NCI-H82 (cell line): ENCODE data around the gene WIPF2.

ENCODE experiments used
- DNase-seq: peaks from one replicate; lab custom pipeline; 2025; lab: John Stamatoyannopoulos, UW

The WIPF2 gene

DNA sequence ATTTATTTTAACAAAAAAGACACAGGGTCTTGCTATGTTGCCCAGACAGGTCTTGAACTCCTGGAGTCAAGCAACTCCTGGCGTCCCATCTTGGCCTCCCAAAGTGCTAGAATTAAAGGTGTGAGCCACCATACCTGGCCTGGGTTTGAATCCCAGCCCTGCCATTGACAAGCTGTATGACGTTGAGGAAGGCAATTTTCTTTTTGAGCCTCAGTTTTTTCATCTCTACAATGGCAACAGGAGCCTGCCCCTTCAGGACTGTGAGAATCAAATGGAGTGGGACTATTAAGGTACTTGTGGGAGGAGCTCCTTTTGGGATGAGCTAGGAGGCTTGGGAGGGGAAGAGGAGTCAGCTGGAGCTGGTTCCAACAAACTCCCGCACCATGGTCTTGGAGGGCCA lies 96.1 kb downstream of the WIPF2 start:
- DNase-seq, result no peak

DNA sequence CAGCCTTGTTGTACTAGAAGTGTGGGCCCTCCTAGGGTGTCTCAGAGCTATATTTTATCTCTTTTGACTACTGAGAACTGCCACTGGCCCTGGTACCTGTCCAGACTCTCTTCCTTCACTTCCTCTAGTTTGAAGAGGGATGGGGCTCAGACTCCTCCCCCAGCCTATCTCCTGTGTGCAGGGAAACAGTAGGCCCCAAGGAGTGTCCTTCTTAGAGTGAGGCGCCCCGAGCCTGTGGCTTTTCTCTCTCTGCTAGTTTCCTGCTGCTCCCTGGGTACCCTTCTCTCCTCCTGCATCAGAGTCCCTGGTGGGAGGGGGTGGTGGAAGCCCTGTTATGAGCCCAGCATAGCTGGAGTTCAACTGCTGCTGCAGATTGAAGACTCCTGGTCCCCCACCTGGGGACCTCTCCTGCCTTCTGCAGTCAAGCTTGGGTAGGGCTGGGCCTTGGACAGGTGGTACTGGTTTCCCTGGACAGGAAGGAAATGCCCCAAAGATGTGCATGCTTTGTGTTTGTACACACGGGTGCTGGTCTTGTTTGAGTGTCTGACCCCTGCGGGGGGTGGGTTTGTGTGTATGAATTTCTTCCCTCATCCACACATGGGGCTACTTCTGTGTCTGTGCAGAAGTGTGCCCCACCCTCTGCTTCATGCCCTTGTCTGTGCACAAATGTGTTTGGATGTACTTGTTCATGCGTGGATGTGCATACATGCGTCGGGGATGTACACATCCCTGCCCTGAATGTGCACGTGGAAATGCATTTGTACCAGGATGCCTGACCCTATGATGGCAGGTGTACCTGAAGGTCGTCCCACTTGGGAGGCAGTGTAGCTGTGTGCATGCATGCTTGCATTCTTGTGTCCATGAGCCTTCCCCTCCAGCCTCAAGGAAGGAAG lies 96.8 kb downstream of the WIPF2 start:
- DNase-seq, result no peak

GRCh38 chr17:40316571-40317344 lies 97.7 kb downstream of the WIPF2 start:
- no peak for DNase-seq

DNA sequence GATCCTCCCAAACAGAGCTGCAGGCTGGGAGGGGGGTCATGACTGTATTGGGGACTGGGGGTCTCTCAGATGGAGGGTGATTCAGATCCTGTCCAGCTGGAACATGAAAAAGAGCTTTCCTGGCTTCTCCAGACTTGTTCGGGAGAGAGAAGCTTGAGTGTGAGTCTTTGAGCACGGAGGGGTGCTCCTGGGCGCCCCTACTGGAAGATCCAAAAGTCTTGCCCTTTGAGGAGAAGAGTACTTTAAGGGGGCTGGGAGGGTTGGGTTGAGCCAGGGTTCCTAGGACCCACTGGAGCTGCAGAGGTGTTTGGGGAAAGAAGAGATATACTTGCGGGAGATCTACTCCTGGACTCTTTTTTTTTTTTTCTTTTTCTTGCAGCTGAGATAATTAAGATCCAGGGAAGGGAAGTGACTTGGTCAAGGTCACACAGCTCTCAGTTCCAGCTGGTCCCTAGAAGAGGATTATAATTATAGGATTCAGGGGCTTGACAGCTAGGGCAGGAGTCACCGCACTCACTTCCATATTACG lies 98.3 kb downstream of the WIPF2 start:
- DNase-seq, result peak; percentile 95

GRCh38 chr17:40317880-40318829 lies 99.1 kb downstream of the WIPF2 start:
- peak; percentile 99 for DNase-seq

DNA sequence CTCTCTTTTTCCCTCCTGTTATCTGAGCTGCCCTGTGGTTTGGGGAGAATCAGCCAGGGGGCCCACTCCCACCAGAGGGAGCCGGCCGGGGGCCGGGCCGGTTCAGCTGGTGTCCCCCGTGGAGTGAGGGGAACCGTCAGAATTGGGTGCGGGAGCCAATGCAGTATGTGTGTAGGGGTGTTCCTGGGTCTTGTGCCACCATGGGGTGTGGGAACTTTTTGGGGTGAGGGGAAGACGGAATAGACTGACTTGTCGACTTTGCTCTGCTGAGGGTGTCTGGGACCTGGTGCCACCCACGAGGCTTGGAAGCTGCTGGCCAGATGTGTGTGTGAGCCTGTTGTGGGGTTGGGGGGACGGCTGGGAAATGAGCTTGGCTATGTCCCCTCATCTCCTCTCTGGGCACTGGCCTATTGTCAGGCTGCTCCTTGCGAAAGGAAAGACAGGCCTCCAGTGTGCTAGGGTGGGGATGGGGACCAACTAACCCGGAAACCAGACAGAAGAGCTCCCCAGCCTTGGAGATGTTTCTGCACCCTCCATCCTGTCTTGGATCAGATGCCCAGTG lies 99.8 kb downstream of the WIPF2 start:
- no peak for DNase-seq

DNA sequence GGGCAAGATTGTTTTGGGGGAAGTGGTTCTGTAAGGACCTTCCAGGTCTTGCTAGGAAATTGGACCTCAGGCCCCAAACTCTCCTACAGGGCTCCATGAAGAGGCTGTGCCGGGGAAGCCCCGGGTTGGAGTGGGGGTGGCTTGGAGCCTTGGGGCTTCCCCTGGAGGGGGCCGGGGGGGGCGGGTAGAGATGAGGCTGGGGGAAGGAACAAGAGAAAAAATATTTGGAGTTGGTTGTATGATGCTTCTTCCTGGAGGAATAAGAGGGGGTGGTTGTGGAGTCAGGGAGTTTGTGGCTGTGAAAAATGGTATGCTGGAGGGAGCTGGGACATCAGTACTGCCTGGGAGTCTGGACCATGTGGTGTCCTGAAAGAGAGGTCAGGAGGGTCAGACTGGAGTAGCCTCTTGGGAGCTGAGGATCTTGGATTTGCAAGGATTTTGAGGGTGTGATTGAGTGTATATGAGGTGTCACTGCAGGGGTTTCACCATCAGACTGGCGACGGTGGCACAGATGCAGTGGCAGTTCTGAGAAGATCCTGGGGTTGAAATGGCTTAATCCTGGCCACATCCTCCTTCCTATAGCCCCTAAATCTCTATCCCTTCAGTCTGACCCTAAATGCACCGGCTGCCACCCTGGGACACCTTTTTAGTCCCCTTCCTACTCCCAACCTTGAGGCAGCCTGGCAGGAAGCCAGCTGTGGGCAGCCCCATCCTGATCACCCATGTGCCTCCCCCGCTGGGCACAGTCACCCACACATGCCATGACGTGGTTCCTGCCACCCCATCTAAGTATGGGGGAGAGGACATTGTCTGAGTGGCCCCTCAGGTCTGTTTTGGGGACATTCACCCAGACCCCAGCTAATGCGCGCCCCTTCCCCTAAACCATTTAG lies 100.8 kb downstream of the WIPF2 start:
- DNase-seq, result no peak

- DNase-seq, result no peak
Observed at GRCh38 chr17:40320756-40321523, 101.8 kb downstream of the WIPF2 start.

GRCh38 chr17:40321524-40321929 lies 102.4 kb downstream of the WIPF2 start:
- no peak for DNase-seq

DNA sequence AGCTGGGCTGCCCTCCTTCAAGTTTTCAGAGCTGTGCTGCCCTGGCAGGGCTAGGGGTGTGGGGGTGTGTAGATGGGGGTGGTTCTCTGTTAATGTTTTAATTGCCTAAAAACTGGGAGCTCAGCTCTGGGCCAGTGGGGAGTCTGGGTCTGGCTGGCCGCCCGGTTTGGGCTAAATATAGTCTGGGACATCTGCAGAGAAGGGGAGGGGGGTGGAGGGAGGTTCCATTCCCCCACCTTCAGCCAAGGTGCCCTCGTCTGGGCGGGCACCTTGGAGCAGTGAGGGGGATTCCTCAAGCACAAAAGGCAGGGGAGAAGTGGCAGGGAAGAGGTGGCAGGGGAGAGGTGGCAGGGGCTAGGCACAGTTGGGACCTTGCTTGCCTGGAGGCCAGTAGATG lies 102.9 kb downstream of the WIPF2 start:
- no peak for DNase-seq

- DNase-seq, result peak; percentile 44
Observed at GRCh38 chr17:40322358-40323315, 103.5 kb downstream of the WIPF2 start.

DNA sequence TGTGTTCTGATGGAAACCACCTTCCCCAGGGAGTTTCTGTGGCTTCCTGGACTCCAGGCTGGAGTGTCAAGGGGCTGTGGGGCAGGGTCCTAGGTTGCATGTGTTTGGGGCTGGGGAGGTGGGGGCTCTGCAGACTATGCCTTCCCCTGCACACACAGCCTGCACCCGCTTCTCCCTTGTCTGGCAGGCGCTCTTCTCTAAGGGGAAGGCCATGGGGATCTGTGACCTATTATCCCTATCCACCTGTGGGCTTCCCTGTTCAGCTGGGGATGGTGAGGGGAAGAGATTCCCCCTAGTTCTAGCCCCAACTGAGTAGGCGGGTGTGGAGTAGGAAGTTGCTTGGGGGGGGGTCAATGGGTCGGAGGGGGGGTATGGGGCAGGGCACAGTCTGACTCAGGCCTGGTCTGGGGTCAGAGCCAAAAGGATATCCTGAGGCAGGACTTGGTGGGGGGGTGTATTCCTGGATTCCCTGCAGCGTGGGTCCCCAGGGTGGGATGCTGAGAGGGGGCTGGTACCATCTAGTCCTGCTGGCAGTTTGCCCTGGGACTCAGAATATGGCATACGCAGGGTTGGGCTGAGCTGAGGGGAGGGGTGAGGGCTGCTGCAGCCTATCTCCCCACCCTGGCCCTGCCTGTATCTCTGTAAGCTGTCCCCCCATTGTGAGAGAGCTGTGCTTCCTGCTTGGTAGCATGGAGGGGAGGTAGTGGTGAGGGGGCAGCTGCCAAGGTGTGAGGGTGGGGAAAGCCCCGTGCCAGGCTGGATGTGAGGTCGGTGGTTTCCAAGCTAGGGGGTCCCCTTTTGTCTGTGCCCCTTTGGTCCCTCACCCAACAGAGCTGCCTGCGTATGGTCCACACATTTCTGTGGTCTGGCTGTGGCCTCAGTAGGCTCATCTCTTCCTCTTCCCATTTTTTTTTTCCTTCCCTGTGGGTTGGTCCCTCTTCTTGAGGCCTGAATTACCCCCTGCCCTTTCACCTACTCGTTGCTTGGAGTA lies 104.6 kb downstream of the WIPF2 start:
- no peak for DNase-seq

DNA sequence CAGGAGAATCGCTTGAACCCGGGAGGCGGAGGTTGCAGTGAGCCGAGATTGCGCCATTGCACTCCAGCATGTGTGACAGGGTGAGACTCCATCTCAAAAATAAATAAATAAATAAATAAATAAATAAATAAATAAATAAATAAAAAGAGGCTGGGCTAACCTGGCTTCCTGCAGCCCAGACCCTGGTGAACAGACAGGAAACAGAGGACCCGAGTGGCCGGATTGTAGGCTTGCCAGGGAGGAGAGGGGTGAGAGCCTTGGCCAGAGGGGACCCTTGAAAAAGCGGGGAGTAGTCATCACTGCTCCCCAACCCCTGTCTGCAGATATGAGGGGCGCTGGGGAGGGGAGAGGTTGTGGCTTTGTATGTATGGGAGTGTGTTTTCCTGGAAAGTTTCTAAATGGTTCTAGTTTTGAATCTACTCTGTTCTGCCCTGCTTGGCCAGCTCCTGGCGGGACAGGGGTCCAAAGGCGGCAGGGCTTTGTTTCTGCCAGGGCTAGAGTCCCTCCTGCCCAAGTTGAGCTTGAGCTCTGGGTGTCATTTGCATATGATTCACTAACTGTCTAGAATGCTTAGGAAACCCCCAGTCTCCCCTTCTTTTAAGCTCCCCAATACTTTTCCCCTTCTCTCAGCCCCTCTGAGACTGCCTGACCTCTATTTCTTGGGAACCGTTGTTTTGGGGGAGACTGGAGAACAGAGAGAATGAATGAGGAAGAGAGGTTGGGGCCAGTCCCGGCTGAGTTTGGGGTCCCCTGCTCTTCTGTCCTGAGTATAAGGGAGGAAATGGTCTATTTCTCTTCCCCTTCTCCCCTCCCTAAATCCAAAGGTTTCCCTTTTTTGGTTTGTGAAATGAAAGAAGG lies 106.3 kb downstream of the WIPF2 start:
- no peak for DNase-seq

DNA sequence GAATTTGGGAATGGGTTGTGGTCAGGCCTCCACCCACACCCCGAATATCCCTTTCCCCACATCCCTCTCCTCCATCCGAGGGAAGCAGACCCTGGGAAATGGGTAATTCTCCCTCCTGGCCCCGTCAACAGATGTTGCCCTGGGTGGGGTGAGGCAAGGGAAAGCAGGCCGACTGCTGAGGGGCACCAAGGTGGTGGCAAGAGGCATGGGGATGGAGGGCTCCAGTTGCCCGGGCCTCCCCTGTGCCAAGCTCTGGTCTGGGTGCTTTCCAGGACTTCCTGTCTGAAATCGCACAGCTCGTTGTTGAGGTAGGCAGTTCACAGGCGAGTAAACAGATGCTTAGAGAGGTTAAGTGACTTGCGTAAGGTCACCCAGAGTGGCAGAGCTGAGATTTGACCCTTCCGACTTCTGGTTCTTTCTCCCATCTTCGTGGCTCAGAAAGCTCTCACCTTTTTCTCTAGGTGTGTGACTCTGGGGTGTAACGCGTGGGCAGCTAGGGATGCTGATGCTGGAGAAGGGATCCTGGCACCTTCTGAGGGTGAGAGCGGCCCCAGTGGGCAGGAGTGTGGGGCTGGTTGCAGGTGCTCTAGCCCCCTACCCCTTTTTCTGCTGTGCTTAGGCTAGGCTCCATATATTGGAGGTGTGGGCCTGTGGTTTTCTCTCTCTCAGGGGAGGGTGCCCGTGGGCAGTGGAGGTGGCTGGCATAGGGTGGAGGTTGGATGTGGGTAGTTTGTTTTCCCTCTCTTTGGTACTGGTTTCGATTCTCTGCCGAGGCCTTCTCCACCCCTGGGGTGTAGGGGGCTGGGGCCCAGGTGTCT lies 107.1 kb downstream of the WIPF2 start:
- no peak for DNase-seq

DNA sequence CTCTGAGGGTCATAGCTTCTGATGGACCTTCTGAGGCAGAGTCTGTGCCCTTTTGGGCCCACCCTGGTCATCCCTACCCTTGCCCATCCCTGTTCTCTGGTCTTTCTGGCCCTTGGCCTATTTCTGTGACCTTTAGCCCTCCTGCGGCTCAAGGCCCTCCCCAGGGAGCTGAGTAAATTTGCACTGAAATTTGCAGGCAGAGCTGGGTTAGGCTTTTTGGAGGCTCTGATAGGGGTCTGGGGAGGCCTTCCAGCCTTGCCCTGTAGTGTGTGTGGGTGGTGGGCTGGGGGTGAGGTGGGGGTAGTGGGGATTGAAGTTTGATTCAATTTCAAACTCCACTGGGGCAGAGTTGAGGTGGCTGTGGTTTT lies 107.7 kb downstream of the WIPF2 start:
- no peak for DNase-seq
